ENCODE data around the gene UTS2B.
"Not testable (repeated sequence)": the region's sequence is repeated elsewhere in the genome, so short reads cannot be mapped to it uniquely, and the experiment has no call there.

- TF ChIP-seq CTCF (IDR thresholded peaks at IDR 0.05); POLR2AphosphoS5 (IDR thresholded peaks at IDR 0.05; ENCODE audit: low read depth, low read length): not testable (repeated sequence)
Observed at GRCh38 chr3:191246034-191246433, 84.3 kb downstream of the UTS2B start.
